Testis (tissue), 2 donors: Measurements from ENCODE around the gene CXCR1.

Experiments
- POLR2A ChIP-seq: fragments of 450-650 bp; IDR thresholded peaks from one replicate; pipeline ENCODE4 v1.6.1; 2017; ENCODE audit warnings: antibody characterized with exemption, mild to moderate bottlenecking, moderate library complexity
- TF ChIP-seq, protein P1 (sequence below), 3 experiments: fragments of 450-650 bp in 2 of 3; fragments of 200-600 bp in 1 of 3; sonication (generic) in 1 of 3; IDR thresholded peaks; one replicate each; pipeline ENCODE4 v1.5.1; 2016 to 2019; ENCODE audit warnings: antibody characterized with exemption in 3 of 3, mild to moderate bottlenecking in 2 of 3, moderate library complexity in 1 of 3

DNA sequence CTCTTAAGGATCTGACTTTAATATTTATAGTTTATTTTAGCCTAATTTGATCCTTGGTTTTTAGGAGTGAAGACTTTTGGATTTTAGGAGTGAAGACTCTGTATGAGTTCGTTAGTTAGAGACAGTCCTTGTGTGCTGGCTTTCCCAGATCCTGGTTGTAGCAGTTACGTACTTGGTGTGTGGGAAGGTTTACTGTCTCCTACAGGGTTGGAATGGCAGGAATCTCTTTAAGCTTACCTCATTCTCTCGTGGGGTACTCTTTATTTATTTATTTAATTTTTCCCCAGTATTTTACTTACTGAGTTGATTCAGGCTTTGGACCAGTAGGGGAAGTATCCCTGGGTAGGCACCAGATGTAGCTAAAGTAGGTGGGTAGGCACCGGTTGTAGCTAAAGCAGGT, 42.8 kb downstream of the CXCR1 start:
- TF ChIP-seq, protein P1, sequence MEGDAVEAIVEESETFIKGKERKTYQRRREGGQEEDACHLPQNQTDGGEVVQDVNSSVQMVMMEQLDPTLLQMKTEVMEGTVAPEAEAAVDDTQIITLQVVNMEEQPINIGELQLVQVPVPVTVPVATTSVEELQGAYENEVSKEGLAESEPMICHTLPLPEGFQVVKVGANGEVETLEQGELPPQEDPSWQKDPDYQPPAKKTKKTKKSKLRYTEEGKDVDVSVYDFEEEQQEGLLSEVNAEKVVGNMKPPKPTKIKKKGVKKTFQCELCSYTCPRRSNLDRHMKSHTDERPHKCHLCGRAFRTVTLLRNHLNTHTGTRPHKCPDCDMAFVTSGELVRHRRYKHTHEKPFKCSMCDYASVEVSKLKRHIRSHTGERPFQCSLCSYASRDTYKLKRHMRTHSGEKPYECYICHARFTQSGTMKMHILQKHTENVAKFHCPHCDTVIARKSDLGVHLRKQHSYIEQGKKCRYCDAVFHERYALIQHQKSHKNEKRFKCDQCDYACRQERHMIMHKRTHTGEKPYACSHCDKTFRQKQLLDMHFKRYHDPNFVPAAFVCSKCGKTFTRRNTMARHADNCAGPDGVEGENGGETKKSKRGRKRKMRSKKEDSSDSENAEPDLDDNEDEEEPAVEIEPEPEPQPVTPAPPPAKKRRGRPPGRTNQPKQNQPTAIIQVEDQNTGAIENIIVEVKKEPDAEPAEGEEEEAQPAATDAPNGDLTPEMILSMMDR (IDR thresholded peaks at IDR 0.05), result no peak
- TF ChIP-seq POLR2A, result no peak
